GM18951 (cell line): Measurements from ENCODE around the gene ABCG1.

Experiments
- POLR2A ChIP-seq: IDR thresholded peaks from 4 replicates; pipeline ENCODE4 v1.6.1; 2011; ENCODE audit warnings: mild to moderate bottlenecking; ENCODE audit not compliant: insufficient read length, insufficient read depth; ENCODE audit errors: extremely low read depth
- in situ Hi-C: fragments of 300-500 bp; cut with MboI; formaldehyde crosslinking; loops from one replicate; pipeline ENCODE4 v1.12.0; 2022; ENCODE audit warnings: low sequenced_read_pairs, mixed read lengths, inconsistent platforms; ENCODE audit not compliant: unreplicated experiment

The ABCG1 gene

DNA sequence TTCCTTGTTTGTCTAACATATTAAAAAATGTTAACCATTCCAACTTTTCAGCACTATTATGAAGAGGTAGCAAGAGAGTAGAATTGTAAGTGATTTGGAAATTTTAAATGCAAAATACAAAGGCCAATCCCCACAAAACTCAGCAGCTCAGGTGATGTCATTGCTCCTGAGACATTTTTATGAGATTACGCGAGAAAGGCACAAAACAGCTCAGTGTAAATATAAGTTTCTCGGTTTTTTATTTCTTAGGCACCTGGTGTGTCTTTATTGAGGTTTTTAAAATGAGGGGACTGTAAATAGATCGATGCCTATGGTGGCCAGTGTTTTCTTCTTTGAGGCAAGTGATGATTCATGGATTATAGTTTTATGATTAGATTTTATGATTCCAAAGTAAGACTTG is 6.1 kb downstream of the ABCG1 start:
- in situ Hi-C loops: no loop called here

DNA sequence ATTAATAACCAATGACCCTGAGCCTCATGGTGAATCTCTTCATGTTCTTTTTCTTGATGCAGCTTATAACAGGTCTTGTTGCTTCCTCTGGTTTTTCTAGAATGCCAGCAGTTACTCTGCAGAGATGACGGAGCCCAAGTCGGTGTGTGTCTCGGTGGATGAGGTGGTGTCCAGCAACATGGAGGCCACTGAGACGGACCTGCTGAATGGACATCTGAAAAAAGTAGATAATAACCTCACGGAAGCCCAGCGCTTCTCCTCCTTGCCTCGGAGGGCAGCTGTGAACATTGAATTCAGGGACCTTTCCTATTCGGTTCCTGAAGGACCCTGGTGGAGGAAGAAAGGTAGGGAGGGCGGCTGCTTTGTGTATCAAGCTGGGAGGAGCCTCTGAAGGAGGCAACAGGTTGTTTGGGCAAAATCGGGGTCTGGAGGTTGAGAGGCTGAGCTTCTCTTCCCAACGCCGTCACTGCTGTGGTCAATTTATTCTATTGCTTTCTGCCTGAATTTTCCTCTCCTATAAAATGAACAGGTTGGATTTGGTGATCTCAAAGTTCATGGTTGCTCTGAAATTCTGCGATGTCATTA is 6.7 kb downstream of the ABCG1 start:
- in situ Hi-C loops: no loop called here
- TF ChIP-seq POLR2A: no peak

More for the DNA sequence above, 6.1 kb downstream of the ABCG1 start:
- TF ChIP-seq POLR2A: no peak

DNA sequence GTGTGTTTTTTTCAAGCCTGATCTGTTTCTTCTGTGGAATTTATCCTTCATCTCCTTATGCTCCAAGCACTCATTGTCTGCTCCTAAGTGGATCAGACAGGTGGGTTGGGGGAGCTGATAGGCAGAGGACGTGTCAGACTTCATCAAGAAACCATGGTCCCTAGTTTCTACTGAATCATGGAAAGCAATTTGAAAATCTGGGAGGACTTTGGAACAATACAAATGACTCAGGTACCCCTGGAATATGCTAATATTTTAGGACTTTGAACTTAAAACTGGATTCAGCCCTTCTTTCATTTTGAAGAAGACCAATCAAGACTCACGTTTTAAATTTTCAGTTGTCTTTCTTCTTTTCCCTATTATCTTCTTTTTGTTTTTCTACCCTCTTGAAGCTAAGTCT is 7.7 kb downstream of the ABCG1 start:
- in situ Hi-C loops: no loop called here
- TF ChIP-seq POLR2A: no peak

DNA sequence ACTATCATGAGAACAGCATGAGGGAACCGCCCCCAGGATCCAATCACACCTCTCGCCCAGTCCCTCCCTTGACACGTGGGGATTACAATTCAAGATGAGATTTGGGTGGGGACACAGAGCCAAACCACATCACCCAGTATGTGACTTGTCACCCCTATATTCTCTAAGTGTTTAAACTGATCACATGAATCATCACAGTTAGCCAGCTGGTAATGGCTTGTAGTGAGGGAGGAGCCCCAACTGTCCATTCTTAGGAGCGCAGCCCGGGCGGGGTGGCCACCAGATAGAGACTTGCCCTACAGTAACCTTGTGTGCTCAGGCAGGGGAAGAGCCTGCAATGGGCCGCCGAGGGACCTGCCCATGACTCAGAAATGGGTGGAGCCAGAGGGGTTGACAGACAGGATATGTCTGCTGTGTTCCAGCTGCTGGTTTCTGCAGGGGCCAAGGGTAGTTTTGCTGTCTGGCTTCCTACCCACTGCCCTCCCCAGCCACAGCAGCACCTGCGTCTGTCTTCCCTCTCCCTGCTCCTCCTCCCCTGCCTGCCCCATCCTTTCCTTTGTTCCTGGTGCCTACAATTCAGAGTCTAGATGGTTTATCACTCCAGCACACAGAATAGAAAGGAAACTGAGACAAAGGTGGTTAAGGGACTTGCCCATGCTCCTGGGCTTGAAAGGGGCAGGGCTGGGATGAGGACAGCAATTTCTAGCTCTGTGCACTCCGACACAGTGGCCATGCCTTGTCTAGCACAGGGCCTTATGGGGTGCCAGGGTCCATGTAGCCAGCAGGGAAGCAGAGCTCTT is 9.2 kb downstream of the ABCG1 start:
- in situ Hi-C loops: no loop called here
- TF ChIP-seq POLR2A: peak; percentile 40

DNA sequence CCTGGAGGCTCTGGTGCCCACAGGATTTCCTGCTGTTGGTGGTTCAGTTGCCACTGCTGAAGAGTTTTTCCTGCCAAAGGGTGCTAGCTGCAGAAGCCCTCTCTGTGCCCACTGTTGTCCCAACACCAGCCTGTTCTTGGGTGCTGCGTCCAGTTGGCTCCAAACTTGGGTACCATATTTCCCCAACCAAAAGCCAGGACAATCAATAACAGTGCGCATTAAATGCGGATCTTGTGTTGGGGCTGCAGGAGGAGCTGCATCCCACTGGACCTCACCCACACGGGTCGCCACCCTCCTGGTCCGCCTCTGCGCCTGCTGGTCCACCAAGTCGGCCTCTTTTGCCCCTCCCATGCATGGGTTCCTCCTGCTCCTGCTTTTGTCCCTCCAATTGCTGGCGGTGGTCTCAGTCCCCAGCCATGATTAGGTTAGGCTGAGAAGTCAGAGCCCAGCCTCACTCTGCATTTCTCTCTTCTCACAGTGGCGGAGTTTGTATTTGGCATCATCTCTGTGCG is 9.8 kb downstream of the ABCG1 start:
- in situ Hi-C loops: no loop called here
- no peak for TF ChIP-seq POLR2A

DNA sequence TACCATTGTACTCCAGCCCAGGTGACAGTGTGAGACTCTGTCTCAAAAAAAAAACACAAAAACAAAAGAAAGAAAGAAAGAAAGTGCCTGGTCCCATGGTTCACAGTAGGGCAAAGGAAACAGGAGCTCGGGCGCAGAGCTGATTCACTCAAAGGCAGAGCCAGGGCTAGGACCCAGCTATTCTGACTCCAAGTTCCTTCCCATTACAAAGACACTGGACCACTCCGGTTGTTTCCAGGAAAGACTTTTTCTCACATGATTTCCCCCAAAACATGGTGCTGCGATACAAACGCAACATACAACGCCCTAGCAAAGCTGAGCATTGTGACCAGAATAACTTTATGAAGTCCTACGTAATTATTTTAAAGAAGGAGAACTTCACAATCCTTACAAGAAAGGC is 10.7 kb downstream of the ABCG1 start:
- in situ Hi-C loops: no loop called here
- no peak for TF ChIP-seq POLR2A

DNA sequence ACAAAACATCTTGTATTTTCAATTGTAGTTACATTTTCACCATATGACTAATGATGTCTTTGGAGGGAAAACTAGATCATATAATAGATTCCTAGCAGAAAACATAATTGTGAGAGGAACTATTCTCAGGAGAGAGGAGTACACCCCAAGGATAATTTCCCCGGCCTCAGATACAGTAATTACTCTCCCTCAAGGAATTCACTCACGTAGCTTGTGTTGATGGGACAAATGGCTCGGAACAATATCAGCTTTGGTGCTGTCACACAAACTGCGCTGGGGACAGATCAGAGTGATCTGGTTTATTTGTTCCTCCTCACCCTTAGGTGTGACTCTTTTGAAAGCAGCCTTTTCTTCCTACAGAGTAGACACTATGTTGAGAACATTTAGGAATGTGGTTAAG is 11.2 kb downstream of the ABCG1 start:
- no peak for TF ChIP-seq POLR2A
- in situ Hi-C loops: no loop called here

DNA sequence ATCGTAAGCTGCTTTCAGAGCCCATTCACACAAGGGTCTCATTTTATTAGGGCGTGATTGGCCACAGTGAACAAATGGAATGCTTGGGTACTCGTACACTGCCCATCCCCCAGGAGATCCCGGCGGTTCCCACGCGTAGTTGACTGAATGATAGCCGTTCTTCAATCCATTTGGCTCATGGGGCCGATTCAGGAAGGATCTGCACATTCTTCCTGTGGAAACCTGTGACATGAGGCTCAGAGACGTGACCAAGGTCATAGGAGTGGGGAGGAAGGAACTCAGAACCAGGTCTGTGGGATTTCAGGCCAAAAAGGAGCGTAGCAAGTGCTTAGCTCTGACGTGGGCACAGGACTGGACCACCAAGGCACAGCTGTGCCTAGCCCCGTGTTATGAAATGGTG is 11.7 kb downstream of the ABCG1 start:
- in situ Hi-C loops: no loop called here
- no peak for TF ChIP-seq POLR2A

DNA sequence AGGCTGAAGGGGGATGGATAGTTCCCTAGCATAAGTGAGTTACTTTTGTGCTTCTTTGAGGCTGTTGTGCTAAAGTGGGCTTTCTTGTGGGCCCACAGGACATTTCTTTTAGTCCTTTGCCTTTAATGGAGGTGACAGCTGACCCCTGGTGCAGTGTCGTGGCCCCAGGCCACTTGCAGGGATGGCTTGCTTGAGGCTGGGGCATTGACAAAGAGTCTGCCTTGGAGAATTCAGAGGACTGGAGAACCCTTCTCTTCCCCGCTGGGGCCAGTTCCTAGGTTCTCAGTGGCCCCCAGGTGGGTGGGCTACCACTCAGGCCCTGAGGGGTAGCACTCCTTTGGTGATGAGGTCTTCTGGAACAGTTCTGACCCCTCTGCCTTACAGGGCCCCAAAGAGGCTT is 12.8 kb downstream of the ABCG1 start:
- in situ Hi-C loops: no loop called here
- no peak for TF ChIP-seq POLR2A

DNA sequence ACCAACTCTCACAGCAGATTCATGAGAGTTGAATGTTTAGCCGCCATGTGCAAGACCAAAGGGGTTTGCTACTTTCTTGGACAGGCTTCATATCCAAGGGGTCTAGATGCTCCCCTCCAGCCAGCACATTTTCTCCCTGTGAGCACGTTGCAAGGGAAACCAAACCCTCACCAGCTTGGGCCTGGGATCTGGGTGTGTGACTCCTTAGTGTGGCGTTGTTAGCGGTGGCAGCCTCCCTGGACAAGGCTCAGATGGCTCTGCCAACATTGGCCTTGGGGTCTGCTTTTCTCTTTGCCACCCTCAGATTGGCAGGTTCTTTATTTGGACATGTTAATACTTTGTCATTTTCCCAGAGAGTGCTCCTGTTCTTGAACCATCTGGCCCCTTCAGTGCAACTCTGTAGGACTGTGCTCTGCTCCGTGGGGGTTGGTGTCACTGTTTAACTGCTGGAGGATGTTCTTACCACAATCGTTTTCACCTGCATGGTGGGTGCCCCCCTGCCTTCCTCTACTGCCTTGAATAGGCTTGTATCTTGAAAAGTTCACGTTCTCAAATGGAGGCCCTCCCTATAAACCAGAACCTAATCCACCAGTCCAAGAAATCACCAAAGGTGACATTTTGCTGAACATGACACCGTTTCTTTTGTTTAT is 13.4 kb downstream of the ABCG1 start:
- in situ Hi-C loops: no loop called here
- TF ChIP-seq POLR2A: no peak

DNA sequence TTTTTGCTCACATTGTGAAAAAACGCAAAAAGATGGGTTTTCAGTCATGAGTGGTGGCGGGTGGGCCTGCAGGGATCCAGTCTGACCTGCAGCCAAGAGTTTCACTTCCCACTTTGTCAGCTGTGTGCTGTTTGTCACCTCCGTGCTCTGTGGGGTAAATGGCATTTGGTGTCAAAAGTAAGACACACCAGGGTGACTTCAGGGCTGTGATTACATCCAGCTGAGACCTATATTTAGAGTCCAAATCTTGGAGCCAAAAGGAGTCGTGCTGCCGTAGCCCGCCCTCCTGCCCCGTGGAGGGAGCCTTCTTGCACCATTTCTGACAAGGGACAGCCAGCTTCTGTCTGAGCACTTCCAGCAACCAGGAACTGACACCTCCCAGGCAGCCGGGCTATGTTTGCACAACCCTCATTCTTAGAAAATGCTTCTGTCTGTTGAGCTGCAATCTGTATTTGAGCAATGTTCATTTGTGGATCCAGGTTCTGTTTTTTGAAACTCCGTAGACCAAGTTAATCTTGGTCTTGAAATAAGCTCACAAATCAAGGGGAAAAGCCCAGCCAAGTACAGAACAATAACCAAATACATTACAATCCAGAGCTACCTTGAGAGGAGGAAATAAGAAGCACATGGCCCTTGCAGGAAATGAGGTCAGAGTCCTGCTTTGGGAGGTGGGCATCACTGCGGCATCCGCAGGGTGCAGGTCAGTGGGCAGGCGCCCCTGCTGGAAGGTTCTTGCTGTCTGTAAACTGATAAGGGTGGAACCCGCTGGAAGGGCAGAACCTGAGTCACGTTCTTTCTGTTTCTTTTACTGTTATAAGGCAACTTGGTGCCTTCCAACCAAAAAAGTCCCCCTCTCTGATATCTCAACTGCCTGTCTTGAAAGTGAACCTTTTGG is 14.4 kb downstream of the ABCG1 start:
- TF ChIP-seq POLR2A: peak; percentile 33
- in situ Hi-C loops: no loop called here

DNA sequence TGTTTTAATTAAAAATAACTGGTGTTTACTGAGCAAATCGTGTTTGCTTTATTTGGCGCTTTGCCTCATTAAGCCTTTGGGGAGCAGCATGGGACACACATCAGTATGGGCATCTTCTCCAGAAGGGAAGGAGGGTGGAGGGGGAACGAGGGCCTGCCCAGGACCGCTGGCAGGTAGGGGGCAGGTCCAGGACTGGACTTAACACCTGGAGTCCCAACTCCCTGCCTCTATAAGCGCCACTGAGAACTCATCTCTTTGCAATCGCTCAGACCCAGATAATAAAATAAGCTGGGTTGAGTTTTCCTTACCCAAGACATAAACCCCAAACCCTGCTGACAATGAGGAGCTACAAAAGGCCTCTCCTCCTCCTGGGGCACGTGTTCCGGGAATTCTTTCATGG is 15.1 kb downstream of the ABCG1 start:
- TF ChIP-seq POLR2A: no peak
- in situ Hi-C loops: no loop called here
